Panc1 (cell line): ENCODE data around the gene TMEM233. TPM values are rescaled to one million over a fixed set of nuclear protein-coding genes. Genes with fewer than 3 reads are reported as not detected.
A peak's percentile ranks its signal among the peaks of the same experiment; 100 is the strongest.
"Not testable (repeated sequence)": the region's sequence is repeated elsewhere in the genome, so short reads cannot be mapped to it uniquely, and the experiment has no call there.

Experiments used
- ATAC-seq: fragments of 200-7000 bp; cut with Tn5 transposase; 2 replicates; pipeline ENCODE4 v1.9.1; 2020; ENCODE audit warnings: mild to moderate bottlenecking, moderate library complexity
- BruUV-seq: library from RNA; stranded (reverse); fragments of 400-500 nt; replicated peaks from 2 replicates; lab custom pipeline; 2021; lab: Mats Ljungman, UMichigan
- CTCF ChIA-PET: fragments of 300-600 bp; sonication (Branson Sonifier 250); formaldehyde crosslinking; loops from one replicate; lab custom pipeline; 2022; ENCODE audit warnings: antibody characterized with exemption; lab: Charles Lee
- POLR2A ChIA-PET: fragments of 300-600 bp; sonication (Branson Sonifier 250); formaldehyde crosslinking; loops from one replicate; lab custom pipeline; 2022; ENCODE audit warnings: antibody characterized with exemption; lab: Charles Lee
- DNase-seq: peaks from one replicate; pipeline ENCODE4 v3.0.0-alpha.2; 2010; ENCODE audit warnings: low read depth, low spot score
- H3K27ac ChIP-seq: 2 replicates; pipeline ENCODE4 v1.5.1; 2011; ENCODE audit warnings: mild to moderate bottlenecking, low read length, inconsistent platforms
- H3K27me3 ChIP-seq: fragments of 200-500 bp; sonication (Bioruptor generic); 2 replicates; pipeline ENCODE4 v1.6.0; 2014; ENCODE audit warnings: low read length, inconsistent platforms; ENCODE audit not compliant: control insufficient read depth, insufficient read depth
- H3K36me3 ChIP-seq: fragments of 200-500 bp; sonication (Bioruptor generic); 2 replicates; pipeline ENCODE4 v1.5.1; 2014; ENCODE audit warnings: inconsistent platforms, mild to moderate bottlenecking, low read length, moderate library complexity; ENCODE audit not compliant: control insufficient read depth, insufficient read depth
- H3K4me1 ChIP-seq: 2 replicates; pipeline ENCODE4 v1.5.1; 2011; ENCODE audit warnings: inconsistent platforms, mild to moderate bottlenecking, low read length, moderate library complexity; ENCODE audit not compliant: control insufficient read depth, insufficient read depth
- H3K4me3 ChIP-seq, 2 experiments: 2 replicates each; pipeline ENCODE4 v1.5.1; 2011 to 2012; ENCODE audit warnings: low read depth in 2 of 2, low read length in 2 of 2, mild to moderate bottlenecking in 2 of 2, inconsistent platforms in 1 of 2, moderate library complexity in 1 of 2
- H3K9me3 ChIP-seq: fragments of 200-500 bp; sonication (Bioruptor generic); 2 replicates; pipeline ENCODE4 v1.5.1; 2014; ENCODE audit warnings: low read depth, mild to moderate bottlenecking, inconsistent platforms, low read length, moderate library complexity; ENCODE audit not compliant: control insufficient read depth, insufficient read depth
- CTCF ChIP-seq: fragments of 450-650 bp; IDR thresholded peaks from 2 replicates; pipeline ENCODE4 v1.5.1; 2017; ENCODE audit warnings: mild to moderate bottlenecking
- POLR2AphosphoS5 ChIP-seq: IDR thresholded peaks from 2 replicates; pipeline ENCODE4 v1.6.1; 2012; ENCODE audit warnings: mild to moderate bottlenecking, low read depth, low read length, moderate library complexity
- REST ChIP-seq, 2 experiments: IDR thresholded peaks; 2 replicates each; pipeline ENCODE4 v1.6.1; 2011 to 2012; ENCODE audit warnings: low read depth in 2 of 2, control low read depth in 1 of 2, low read length in 1 of 2, mild to moderate bottlenecking in 1 of 2, moderate library complexity in 1 of 2; ENCODE audit not compliant: insufficient read depth in 1 of 2
- SIN3A ChIP-seq: IDR thresholded peaks from 2 replicates; pipeline ENCODE4 v1.6.1; 2012; ENCODE audit warnings: low read depth, mild to moderate bottlenecking, low read length, moderate library complexity, borderline replicate concordance; ENCODE audit not compliant: insufficient read depth
- TCF7L2 ChIP-seq: IDR thresholded peaks from 2 replicates; pipeline ENCODE4 v1.6.1; 2011; ENCODE audit warnings: mild to moderate bottlenecking, low read depth, low read length, inconsistent platforms
- in situ Hi-C: cut with HindIII; loops from 2 replicates; pipeline ENCODE4 v1.10.0; 2016; ENCODE audit warnings: low sequenced_read_pairs, low pct_unique_long_range_greater_than_20kb
- intact Hi-C: fragments of 100-400 bp; cut with micrococcal nuclease; formaldehyde crosslinking; loops from one replicate; pipeline ENCODE4 v1.10.0; 2022; ENCODE audit not compliant: unreplicated experiment
- total RNA-seq: library from RNA; stranded (reverse); gene quantifications from one replicate; pipeline ENCODE4 v1.2.1, GENCODE V29; 2021; ENCODE audit not compliant: unreplicated experiment

The TMEM233 gene
- total RNA-seq, 1 experiment from 2014 or later, result not detected

- intact Hi-C loops, result no loop called here
- POLR2A ChIA-PET, result no interaction called here
- no peak overlapping the region for H3K4me3 ChIP-seq
- TF ChIP-seq POLR2AphosphoS5 (no peak), REST (IDR thresholded peaks at IDR 0.05; ENCODE audit: insufficient read depth in 1 of 2, low read depth in 2 of 2, low read length in 1 of 2) (no peak), CTCF (peak; percentile 82)
- CTCF ChIA-PET, result interaction anchor here (0.7 kb wide), 1 partner anchor 105 kb away, joined by 9 read pairs; no protein-coding TSS in a partner anchor
- H3K27me3 ChIP-seq, result peaks cover 2% of the 10 kb centered on the region; the same call in 1 of the 2 replicates
- in situ Hi-C loops, result no loop called here
- no peaks in the 10 kb centered on the region for H3K4me1 ChIP-seq
- ATAC-seq (no peak), DNase-seq (no peak)
- no peak overlapping the region for H3K27ac ChIP-seq
- no peaks in the 10 kb centered on the region for H3K36me3 ChIP-seq
- H3K9me3 ChIP-seq, result peaks cover 14% of the 10 kb centered on the region; the same call in 1 of the 2 replicates
- BruUV-seq, result no TSS peak
These were observed 55.7 kb downstream of the TMEM233 start for GRCh38 chr12:119649202-119649808.

GRCh38 chr12:119652665-119653064 is 59.1 kb downstream of the TMEM233 start:
- TF ChIP-seq SIN3A, result no peak
- TF ChIP-seq TCF7L2, result no peak
- TF ChIP-seq CTCF, result no peak
- TF ChIP-seq POLR2AphosphoS5, result no peak
- TF ChIP-seq REST (IDR thresholded peaks at IDR 0.05; ENCODE audit: insufficient read depth in 1 of 2, low read depth in 2 of 2, low read length in 1 of 2), result no peak
- Histone ChIP-seq H3K36me3 (no peaks in the 10 kb centered on the region), H3K9me3 (peaks cover 14% of the 10 kb centered on the region; the same call in 1 of the 2 replicates), H3K27ac (no peak overlapping the region), H3K4me3 (no peak overlapping the region), H3K4me1 (no peaks in the 10 kb centered on the region), H3K27me3 (peaks cover 2% of the 10 kb centered on the region; the same call in 1 of the 2 replicates)
- DNase-seq, result no peak
- no peak for ATAC-seq
- ChIA-PET CTCF (no interaction called here), POLR2A (no interaction called here)
- intact Hi-C loops, result loop anchor here (5.0 kb wide), 1 partner anchor 205 kb away; no protein-coding TSS in a partner anchor
- BruUV-seq, result no TSS peak
- in situ Hi-C loops, result no loop called here

GRCh38 chr12:119657001-119657400 is 63.4 kb downstream of the TMEM233 start:
- H3K27ac ChIP-seq, ATAC-seq, H3K4me3 ChIP-seq, H3K4me1 ChIP-seq, H3K27me3 ChIP-seq, intact Hi-C loops, BruUV-seq, in situ Hi-C loops, H3K36me3 ChIP-seq, POLR2A ChIA-PET, DNase-seq: not testable (repeated sequence)
- peaks cover 12% of the 10 kb centered on the region; the same call in 1 of the 2 replicates for H3K9me3 ChIP-seq
- CTCF ChIA-PET, result interaction anchor here (0.7 kb wide), 1 partner anchor 19 kb away, joined by 14 read pairs; no protein-coding TSS in a partner anchor
